ENCODE measurements around the gene MRPL52. TPM values are rescaled to one million over a fixed set of nuclear protein-coding genes. Genes with fewer than 3 reads are reported as not detected.

Gene MRPL52
- total and polyA plus RNA-seq, 2 donors (not counting 3 experiments of a cell fraction or from before 2014, with no cell fraction given) = 81.1 to 174 TPM

DNA sequence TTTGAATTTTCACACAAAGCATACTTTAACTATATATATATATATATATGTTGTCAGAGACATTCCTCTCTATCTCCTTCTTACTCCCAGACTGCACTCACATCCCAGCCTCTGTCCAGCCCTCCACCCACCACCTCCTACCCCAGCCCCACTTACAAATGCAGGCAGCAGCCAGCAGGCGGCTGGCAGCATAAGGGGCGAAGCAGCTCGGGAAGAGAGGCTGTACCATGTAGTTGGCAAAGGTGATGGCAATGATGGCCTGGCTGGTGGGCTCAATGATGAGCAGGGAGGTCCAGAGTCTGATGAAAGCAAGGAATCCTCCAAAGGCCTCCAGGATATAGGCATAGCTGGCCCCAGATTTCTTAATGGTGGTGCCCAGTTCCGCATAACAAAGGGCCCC is 16.9 kb upstream of the MRPL52 start:
- no peaks in the 10 kb centered on the region for H3K79me2 ChIP-seq (ENCODE audit: control insufficient read depth, insufficient read depth, low read length)
- H2AFZ ChIP-seq (ENCODE audit: low read depth, low read length) = no peak overlapping the region
- H3K4me3 ChIP-seq (replicated peaks in 1 of 3; ENCODE audit: insufficient read depth in 1 of 3, low read depth in 1 of 3, low read length in 3 of 3) = no peak overlapping the region
- H3K4me1 ChIP-seq (ENCODE audit: control insufficient read depth, extremely low read depth, insufficient read depth, low read length) = peaks cover 7% of the 10 kb centered on the region
- intact Hi-C loops (cut with micrococcal nuclease) (no loop called here), dilution Hi-C loops (cut with MboI; ENCODE audit: extremely low pct_ligation_motif_present, low sequenced_read_pairs) (no loop called here)
- BruUV-seq (replicated peaks) = no TSS peak
- peaks cover 0 to 5% of the 10 kb centered on the region in 2 experiments for H3K36me3 ChIP-seq (ENCODE audit: control insufficient read depth in 2 of 2, extremely low read depth in 1 of 2, insufficient read depth in 2 of 2, low read length in 2 of 2)
- H4K20me1 ChIP-seq (replicated peaks; ENCODE audit: control insufficient read depth, extremely low read depth, insufficient read depth, low read length) = no peaks in the 10 kb centered on the region
- H3K4me2 ChIP-seq (ENCODE audit: insufficient read depth, low read length) = no peak overlapping the region
- H3K9ac ChIP-seq (replicated peaks; ENCODE audit: extremely low read depth, insufficient read depth, low read length) = no peak overlapping the region
- POLR2A ChIA-PET = interaction anchor here (0.9 kb wide), 1 partner anchor 34 kb away, joined by 3 read pairs; no protein-coding TSS in a partner anchor
- DNase-seq (ENCODE audit: low read depth, low spot score) (no peak), FAIRE-seq (no peak)
- no peaks in the 10 kb centered on the region for H3K9me1 ChIP-seq (replicated peaks; ENCODE audit: control insufficient read depth, extremely low read depth, insufficient read depth, low read length)
- TF ChIP-seq JUN (IDR thresholded peaks at IDR 0.05; ENCODE audit: borderline replicate concordance, insufficient read depth, insufficient read length, low read depth) = no peak
- no peaks in the 10 kb centered on the region for H3K9me3 ChIP-seq (replicated peaks; ENCODE audit: control insufficient read depth, insufficient read depth, low read length)
- no peaks in the 10 kb centered on the region for H3K27me3 ChIP-seq (ENCODE audit: control insufficient read depth in 2 of 2, insufficient read depth in 2 of 2, low read length in 2 of 2)
- H3K27ac ChIP-seq (ENCODE audit: insufficient read depth, low read depth, low read length) = no peak overlapping the region
- CTCF ChIA-PET = interaction anchor here (7.7 kb wide), 1 partner anchor 154 kb away, joined by 77 read pairs; no protein-coding TSS in a partner anchor

GRCh38 chr14:22813145-22813544 is 16.5 kb upstream of the MRPL52 start:
- H3K36me3 ChIP-seq (ENCODE audit: control insufficient read depth in 2 of 2, extremely low read depth in 1 of 2, insufficient read depth in 2 of 2, low read length in 2 of 2) = peaks cover 0 to 5% of the 10 kb centered on the region in 2 experiments
- DNase-seq (ENCODE audit: low read depth, low spot score) (no peak), FAIRE-seq (no peak)
- no peaks in the 10 kb centered on the region for H3K27me3 ChIP-seq (ENCODE audit: control insufficient read depth in 2 of 2, insufficient read depth in 2 of 2, low read length in 2 of 2)
- CTCF ChIA-PET = interaction anchor here (1.1 to 7.7 kb wide), 2 partner anchors 155 to 160 kb away, joined by 3 to 77 read pairs; no protein-coding TSS in a partner anchor
- no peak overlapping the region for H3K4me3 ChIP-seq (replicated peaks in 1 of 3; ENCODE audit: insufficient read depth in 1 of 3, low read depth in 1 of 3, low read length in 3 of 3)
- H3K9me3 ChIP-seq (replicated peaks; ENCODE audit: control insufficient read depth, insufficient read depth, low read length) = no peaks in the 10 kb centered on the region
- no peaks in the 10 kb centered on the region for H4K20me1 ChIP-seq (replicated peaks; ENCODE audit: control insufficient read depth, extremely low read depth, insufficient read depth, low read length)
- TF ChIP-seq POLR2A (IDR thresholded peaks at IDR 0.05; ENCODE audit: low read depth, low read length) (no peak), EZH2 (IDR thresholded peaks at IDR 0.05; ENCODE audit: borderline replicate concordance, low read depth, low read length, severe bottlenecking) (no peak), FOS (IDR thresholded peaks at IDR 0.05; ENCODE audit: borderline replicate concordance, insufficient read depth, low read length) (no peak), GATA2 (IDR thresholded peaks at IDR 0.05; ENCODE audit: insufficient read depth, insufficient read length, low read depth, low read length) (no peak), JUN (IDR thresholded peaks at IDR 0.05; ENCODE audit: borderline replicate concordance, insufficient read depth, insufficient read length, low read depth) (no peak), MYC (IDR thresholded peaks at IDR 0.05; ENCODE audit: low read depth, low read length) (no peak), CTCF (IDR thresholded peaks at IDR 0.05; ENCODE audit: extremely low read depth in 1 of 2, insufficient read depth in 1 of 2, low read depth in 1 of 2, low read length in 2 of 2) (no peak), POLR2AphosphoS5 (IDR thresholded peaks at IDR 0.05; ENCODE audit: insufficient read depth, low read depth, low read length) (no peak)
- TF ChIP-seq, protein P1, sequence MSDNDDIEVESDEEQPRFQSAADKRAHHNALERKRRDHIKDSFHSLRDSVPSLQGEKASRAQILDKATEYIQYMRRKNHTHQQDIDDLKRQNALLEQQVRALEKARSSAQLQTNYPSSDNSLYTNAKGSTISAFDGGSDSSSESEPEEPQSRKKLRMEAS (IDR thresholded peaks at IDR 0.05; ENCODE audit: insufficient read depth, insufficient read length) = no peak
- H3K79me2 ChIP-seq (ENCODE audit: control insufficient read depth, insufficient read depth, low read length) = no peaks in the 10 kb centered on the region
- H3K9ac ChIP-seq (replicated peaks; ENCODE audit: extremely low read depth, insufficient read depth, low read length) = no peak overlapping the region
- intact Hi-C loops (cut with micrococcal nuclease) (no loop called here), dilution Hi-C loops (cut with MboI; ENCODE audit: extremely low pct_ligation_motif_present, low sequenced_read_pairs) (no loop called here)
- no peak overlapping the region for H2AFZ ChIP-seq (ENCODE audit: low read depth, low read length)
- H3K4me1 ChIP-seq (ENCODE audit: control insufficient read depth, extremely low read depth, insufficient read depth, low read length) = peaks cover 11% of the 10 kb centered on the region
- no peak overlapping the region for H3K4me2 ChIP-seq (ENCODE audit: insufficient read depth, low read length)
- H3K9me1 ChIP-seq (replicated peaks; ENCODE audit: control insufficient read depth, extremely low read depth, insufficient read depth, low read length) = no peaks in the 10 kb centered on the region
- no peak overlapping the region for H3K27ac ChIP-seq (ENCODE audit: insufficient read depth, low read depth, low read length)
- BruUV-seq (replicated peaks) = no TSS peak
- POLR2A ChIA-PET = no interaction called here
